HL-60 (cell line): Measurements from ENCODE around the gene SMR3A.

Experiments
- DNase-seq, 2 experiments: peaks; one replicate each; pipeline ENCODE4 v3.0.0-alpha.2; 2010 to 2020; ENCODE audit warnings: low read depth in 1 of 2, low spot score in 1 of 2
- H3K27ac ChIP-seq: fragments of 250-450 bp; sonication (Bioruptor Pico); replicated peaks from 2 replicates; pipeline ENCODE4 v1.5.1; 2020; ENCODE audit warnings: mild to moderate bottlenecking, moderate library complexity
- H3K27me3 ChIP-seq: fragments of 250-450 bp; sonication (Bioruptor Pico); 2 replicates; pipeline ENCODE4 v1.5.1; 2021; ENCODE audit warnings: mild to moderate bottlenecking, moderate library complexity; ENCODE audit not compliant: insufficient read depth, poor library complexity, severe bottlenecking
- H3K4me3 ChIP-seq: replicated peaks from 2 replicates; pipeline ENCODE4 v1.5.1; 2011; ENCODE audit warnings: mild to moderate bottlenecking, control low read depth, low read length; ENCODE audit not compliant: insufficient read depth
- CTCF ChIP-seq: IDR thresholded peaks from one replicate; pipeline ENCODE4 v1.5.1; 2011; ENCODE audit warnings: low read length, control low read depth, inconsistent platforms; ENCODE audit not compliant: insufficient read depth
- GABPA ChIP-seq: IDR thresholded peaks from 2 replicates; pipeline ENCODE4 v1.6.1; 2012; ENCODE audit warnings: low read depth
- POLR2AphosphoS5 ChIP-seq: IDR thresholded peaks from 2 replicates; pipeline ENCODE4 v1.6.1; 2012; ENCODE audit warnings: low read depth
- REST ChIP-seq: IDR thresholded peaks from 2 replicates; pipeline ENCODE4 v1.6.1; 2012; ENCODE audit warnings: low read depth; ENCODE audit not compliant: insufficient replicate concordance
- SPI1 ChIP-seq: IDR thresholded peaks from 2 replicates; pipeline ENCODE4 v1.6.1; 2012; ENCODE audit warnings: low read depth, mild to moderate bottlenecking, borderline replicate concordance

Gene SMR3A

GRCh38 chr4:70397580-70397979 is 37.0 kb downstream of the SMR3A start, which contains the start of gene OPRPN:
Gene OPRPN, plus strand, starts transcription at chr4:70397940. Its CDS starts 1,346 bp downstream, at chr4:70399286.
- no peak within 1 kb of the TSS for H3K4me3 ChIP-seq
- H3K27me3 ChIP-seq: no peaks in the 10 kb centered on the region
- DNase-seq: no peak
- no peak within 1 kb of the TSS for H3K27ac ChIP-seq
- TF ChIP-seq CTCF: no peak
- TF ChIP-seq GABPA: no peak
- no peak for TF ChIP-seq REST
- no peak for TF ChIP-seq SPI1
- no peak for TF ChIP-seq POLR2AphosphoS5

- H3K27me3 ChIP-seq: no peaks in the 10 kb centered on the region
- H3K4me3 ChIP-seq: no peak overlapping the region
- H3K27ac ChIP-seq: no peak overlapping the region
- no peak for DNase-seq
- TF ChIP-seq POLR2AphosphoS5 (no peak), CTCF (no peak), REST (no peak), SPI1 (no peak)
Observed at GRCh38 chr4:70399319-70399718, 38.8 kb downstream of the SMR3A start.

- Histone ChIP-seq H3K27ac (no peak overlapping the region), H3K4me3 (no peak overlapping the region), H3K27me3 (no peaks in the 10 kb centered on the region)
- no peak for DNase-seq
- TF ChIP-seq GABPA (no peak), REST (no peak), POLR2AphosphoS5 (no peak)
Observed at GRCh38 chr4:70402762-70403161, 42.2 kb downstream of the SMR3A start.

- Histone ChIP-seq H3K4me3 (no peak overlapping the region), H3K27ac (no peak overlapping the region), H3K27me3 (no peaks in the 10 kb centered on the region)
- no peak for DNase-seq
- TF ChIP-seq GABPA: no peak
- TF ChIP-seq POLR2AphosphoS5: no peak
- TF ChIP-seq REST: no peak
- no peak for TF ChIP-seq CTCF
- TF ChIP-seq SPI1: no peak
Observed at GRCh38 chr4:70405765-70406164, 45.2 kb downstream of the SMR3A start.
